Astrocyte of the hippocampus (primary cell): Measurements from ENCODE around the gene SCRN2.

Experiments used
- DNase-seq: peaks from one replicate; pipeline ENCODE4 v3.0.0; 2011; ENCODE audit warnings: low read depth, low spot score

SCRN2 gene

DNA sequence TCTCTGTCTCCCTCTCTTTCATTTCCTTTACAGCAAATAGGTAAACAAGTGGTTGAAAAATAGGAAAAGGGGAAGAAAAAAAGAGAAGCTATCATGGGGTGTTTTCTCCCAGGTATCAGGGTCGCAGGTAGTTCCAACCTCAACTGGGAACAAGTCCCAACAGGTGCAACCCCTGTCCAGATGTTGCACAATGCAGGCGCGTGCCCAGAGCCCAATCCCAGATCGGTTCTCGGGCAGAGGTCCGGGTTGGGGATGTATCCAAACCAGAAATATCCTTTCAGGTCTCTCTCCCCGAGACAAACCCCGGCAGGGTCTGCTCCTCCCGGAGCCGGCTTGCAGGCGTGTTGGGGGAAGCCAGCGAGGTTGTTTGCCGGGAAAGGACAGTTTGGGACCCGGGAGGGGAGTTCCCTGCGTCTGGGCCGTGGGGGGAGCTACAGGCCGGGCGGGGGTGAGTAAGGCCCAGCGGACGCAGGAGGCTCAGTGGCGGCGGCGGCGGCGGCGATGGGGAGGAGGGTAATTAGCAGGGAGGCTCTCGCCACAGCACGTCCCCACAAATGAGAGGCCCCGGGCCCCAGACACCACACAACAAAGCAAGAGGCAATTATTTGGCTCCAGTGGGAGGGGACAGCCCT is 31.1 kb upstream of the SCRN2 start:
- DNase-seq = peak; percentile 43

DNA sequence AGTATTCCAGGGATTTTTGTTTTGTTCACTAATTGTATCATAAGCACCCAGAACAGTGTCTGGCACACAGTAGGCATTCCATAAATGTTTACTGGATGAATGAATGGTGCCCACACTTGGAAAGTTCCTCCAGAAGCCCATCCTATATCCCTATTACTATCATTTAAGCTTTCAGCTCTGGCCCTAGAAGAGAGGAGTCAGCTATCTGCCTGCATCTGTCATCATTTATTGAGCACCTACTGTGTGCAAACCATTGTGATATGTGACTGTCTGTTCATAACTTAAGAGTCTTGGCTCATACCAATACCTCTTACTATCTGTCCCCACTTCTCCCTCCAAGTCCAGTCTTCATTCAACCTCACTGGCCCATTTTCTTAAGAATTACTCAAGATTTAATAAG is 30.0 kb upstream of the SCRN2 start:
- DNase-seq = no peak

DNA sequence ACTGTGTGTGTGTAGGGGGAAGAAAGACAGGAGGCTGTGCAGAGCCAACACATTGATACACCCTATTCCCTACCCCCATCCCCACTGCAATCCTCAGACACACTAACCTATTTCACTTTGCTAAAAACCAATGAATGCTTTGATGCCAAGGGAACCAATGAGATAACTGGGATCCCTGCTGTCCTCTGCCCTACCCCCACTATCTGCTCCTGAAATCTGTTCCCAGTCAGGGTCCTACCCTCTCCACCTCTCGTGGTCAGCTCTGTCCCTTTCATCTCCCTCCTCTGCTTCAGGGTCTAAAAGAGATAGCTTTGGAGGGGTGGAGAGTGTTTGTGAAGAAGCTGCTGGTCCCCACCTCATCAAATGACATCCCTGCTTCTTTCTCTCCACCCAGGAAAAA is 29.0 kb upstream of the SCRN2 start:
- DNase-seq = no peak

DNA sequence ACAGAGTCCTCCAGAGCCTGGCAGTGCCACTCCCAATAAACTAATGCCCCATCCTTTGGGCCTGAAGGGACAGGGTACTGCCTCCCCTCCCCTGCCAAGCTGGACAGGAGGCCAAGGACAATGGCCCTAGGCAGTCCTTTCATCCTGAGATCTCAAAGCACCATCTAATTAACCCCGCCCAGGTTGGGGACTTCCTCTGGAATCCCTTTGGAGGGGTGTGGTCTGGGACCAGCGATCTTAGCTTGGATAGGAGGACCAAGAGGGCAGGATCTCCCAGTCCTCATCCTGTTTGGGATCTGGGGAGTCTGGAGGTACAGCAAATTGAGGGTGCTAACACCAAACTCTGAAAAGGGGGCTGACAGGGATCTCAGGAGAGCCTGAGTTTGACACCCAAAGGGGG is 28.0 kb upstream of the SCRN2 start:
- no peak for DNase-seq

DNA sequence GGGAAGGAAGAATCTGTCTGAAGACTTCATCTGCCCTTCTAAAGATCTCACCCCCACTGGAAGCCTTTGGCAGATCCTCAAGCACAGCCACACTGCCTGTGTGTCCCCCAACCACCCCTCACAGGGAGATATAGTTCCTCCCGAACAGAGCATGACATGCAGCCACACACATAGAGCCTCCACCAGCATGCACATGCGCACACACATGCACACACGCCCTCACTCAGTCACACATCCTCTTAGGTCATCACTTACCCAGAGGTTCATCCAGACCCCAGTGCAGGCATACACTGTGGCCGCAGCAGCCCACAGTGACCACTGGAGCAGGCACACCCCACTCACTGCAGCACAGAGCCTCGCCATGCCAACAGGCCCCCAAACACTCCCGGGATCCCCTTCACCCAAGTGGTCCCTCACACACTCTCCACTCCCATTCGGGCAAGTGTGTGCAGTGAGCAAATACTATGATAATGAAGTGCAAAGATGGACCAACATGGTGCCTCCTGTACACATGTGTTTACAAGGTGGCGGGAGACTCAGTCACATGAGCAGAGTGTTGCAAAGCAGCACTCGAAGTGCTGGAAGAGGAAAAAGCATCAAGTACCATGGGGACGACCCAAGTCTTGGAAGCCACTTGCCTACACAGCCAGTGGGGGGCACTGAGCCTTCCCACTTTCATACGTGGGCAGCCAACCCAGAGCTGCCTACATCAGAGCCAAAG is 26.9 kb upstream of the SCRN2 start:
- no peak for DNase-seq

DNA sequence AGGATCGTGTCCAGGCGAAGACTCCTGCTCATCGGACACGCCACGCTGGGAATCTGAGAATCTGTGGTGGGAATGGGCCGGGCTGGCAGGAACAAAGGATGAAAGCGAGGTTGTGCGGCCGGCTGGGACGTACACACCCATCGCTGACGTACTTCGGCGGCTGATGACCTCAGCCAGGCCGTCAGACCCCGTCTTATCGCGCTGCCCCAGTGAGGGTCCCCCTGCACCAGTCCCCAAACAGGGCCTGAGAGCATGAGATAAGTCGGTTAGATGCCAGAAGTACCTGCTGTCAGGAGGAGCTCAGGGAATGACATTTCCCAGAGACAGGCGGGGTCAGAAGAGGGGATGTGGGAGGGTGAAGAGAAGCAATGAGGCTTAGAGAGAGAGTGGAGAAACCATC is 25.9 kb upstream of the SCRN2 start:
- DNase-seq = no peak

DNA sequence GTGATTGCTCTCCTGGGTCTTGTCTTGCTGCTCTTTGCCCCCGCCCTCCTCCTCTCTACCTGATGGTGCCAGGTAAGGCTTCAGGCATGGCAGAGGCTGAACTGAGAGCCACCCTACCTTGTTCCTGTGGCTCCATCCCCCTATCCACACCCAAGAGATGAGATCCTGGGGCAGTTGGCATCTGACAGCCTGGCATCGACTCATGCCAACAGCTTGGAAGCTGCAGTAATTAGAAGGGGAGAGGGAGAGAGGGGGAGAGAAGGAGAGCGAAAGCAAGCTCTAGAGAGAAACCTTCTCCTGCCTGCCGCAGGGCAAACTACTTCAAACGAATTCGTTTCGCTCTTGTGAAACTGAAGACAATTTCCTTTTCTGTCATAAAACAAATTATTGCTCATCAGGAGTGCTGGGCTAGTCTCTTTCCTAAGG is 23.7 kb upstream of the SCRN2 start:
- DNase-seq = no peak

DNA sequence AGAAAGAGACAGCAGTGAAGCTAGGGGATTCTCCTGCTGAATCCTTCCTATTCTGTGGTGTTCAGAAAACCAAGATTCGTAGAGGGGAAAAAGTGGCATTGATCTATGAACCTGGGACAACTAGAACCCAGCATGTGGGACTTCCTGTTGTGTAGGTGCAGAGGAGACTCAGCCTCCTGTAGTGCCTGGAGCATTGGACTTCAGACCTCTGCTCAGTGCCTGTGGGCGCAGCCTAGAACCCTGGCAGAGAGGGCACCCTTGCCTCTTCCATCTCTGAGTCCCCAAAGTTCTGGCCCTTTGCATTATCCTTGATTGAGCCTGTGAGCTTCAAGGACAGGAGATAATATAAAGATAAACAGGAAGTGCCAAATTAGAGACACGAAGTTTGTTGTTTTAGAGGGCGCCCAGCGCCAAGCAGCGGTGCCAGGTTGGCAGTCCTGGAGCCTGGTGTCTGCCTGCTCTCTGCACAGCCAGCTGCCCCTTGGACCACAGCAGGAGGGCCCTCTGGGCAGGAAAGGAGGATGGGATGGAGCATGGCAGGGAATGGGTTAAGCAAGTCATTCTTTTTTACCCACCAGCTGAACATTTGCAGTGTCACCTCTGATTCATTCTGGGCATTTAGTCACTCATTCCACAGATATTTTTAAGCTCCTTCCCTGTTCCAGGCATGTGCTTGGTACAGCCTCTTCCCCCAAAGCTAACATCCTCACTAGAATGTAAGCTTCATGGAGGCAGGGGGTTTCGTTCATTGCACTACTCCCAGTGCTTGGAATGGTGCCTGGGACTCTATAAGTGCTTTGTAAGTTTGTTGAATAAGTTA is 21.8 kb upstream of the SCRN2 start:
- peak; percentile 73 for DNase-seq

DNA sequence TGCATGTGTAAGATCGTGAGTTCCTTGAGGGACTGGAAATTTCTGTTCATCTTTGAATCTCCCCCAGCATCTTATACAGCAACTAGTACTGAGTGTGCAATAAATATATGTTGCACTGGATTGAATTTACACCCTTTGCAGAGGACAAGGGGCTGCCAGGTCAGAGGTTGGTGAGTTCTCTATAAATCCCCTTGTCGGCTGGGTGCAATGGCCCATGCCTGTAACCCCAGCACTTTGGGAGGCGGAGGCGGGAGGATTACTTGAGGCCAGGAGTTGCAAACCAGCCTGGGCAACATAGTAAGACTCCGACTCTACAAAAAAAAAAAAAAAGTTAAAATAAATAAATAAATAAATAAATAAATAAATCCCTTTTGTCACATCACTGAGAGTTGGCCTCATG is 19.3 kb upstream of the SCRN2 start:
- DNase-seq = no peak

DNA sequence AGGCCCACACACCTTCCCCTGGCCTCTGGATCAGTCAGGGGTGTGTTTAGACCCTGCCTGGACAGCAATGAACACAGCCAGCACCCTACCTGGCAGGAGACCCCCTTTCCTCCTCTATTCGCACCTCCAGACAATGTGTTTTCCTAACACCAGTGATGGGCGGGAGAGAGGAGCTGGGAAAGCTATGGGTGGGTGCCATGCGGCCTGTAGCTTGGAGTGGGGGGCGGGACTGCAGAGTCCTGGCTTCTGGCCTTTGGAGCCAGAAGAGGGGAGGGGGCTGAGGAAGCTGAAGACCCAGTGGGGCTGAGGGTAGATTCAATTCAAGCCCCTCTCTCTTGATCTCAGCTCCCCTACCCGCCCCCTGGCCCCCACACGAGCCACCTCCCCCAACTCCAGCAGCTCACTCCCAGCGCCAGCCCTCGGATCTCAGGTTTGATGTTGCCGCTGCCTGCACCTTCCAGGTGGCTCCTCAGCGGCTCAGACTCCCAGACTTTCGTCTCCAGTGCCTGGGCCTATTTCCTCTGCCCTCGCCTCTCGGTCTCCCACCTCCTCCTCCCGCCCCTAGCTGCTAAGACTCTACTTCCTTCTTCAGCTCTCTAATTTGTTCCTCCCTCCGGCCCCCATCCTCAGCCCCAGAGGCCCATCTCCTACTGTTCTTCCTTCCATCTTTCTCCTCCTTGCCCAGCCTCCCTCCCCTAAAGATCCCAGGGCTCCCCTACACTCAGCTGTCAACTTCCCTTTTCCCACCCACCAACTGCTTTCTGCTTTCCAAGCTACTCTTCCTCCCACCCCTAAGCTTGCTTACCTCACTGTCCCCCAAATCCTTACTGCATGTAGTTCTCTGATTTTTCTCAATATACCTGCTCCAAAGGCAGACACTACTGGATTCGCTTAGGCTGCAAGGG is 16.7 kb upstream of the SCRN2 start:
- DNase-seq = no peak

DNA sequence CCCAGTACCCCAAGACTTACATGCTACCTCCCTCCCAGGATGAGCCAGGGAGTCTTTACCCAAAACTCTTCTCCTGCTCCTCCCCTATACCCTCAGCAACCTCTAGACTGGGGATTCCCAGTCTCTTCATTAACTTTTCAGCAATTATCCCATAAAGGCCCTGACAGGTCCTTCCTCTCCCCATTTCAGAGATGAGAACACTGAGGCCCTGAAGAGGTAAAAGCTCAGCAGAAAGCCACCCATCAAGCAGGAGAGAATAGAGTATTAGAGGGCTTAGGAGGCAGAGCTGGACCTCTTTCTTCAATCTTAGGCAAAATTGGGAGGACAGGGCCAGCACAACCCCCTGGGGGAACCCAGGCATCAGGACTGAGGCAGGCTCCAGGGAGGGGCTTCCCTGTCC is 15.8 kb upstream of the SCRN2 start:
- DNase-seq = no peak

DNA sequence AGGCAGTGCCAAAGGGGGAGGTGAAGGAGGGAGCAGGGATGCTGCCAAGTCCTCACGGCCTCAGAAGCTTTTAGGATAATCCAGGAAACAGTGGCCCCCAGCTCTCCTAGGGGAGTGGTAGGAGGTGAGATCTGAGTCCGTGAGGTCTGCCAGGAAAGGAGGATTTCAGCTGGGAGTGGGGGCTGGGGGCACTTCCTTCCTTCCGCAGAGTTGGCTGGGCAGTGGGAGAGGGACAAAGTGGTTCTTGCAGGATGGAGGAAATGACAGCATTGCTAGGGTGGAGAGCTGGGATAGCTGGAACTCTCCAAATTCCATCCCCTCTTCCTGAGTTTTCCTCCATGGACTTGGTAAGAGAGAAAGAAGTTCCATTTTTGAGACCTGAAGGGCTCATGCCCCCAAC is 14.7 kb upstream of the SCRN2 start:
- no peak for DNase-seq

DNA sequence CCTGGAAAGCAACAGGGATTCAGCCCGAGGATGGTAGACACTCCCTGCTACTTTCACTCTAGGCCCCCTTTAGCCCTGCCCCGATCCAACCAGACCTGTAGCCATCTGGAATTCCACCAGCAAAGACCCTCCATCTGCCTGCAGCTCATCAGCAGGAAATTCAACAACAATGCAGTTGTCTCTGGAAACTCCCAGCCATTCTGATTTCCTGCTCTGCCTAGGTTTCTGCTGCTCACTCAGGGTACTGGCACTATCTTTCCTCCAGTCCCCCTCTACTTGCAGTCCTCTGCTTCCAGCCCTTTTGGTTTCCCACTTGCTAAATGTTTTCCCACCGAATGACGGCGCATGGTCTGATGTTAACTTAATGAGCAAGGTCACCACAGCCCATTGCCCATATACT is 12.5 kb upstream of the SCRN2 start:
- DNase-seq = no peak

DNA sequence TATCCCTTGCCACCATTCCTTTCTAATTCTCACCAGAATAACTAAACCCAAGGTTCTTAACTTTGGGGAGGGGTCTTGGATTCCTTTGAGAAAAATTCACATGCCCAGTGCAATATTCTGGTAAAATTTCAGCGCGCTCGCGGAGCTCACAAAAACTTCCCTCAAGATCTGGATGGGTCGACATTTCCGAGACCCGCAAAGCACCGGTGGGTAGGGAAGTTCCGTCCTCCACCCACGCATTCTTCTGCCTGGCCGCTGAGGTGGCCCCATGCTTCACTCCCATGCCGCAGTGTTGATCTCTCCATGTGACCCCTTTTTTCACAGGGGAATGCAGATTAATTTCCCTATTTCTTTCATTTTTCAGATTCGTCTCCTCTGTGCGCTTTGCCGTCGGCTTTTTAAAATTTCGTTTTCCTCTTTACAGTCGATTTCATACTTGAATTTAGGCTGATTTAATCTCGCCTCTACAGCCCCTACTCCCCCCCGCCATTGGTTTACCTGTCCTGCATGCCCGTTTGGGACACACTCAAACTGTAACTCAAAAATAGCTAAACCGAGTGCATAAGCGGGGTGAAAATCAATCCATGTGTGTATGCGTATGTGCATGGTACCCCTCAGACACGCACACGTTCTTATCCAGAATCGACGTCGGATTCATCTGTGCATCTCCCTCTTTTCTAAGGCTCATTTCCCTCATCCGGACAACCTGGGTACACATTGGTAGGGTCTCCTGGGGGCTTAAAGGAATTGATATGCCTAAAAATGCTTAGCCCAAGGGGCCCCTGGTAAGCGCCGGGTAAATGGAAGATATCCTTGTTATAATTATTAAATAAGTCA is 11.3 kb upstream of the SCRN2 start:
- DNase-seq = peak; percentile 26

DNA sequence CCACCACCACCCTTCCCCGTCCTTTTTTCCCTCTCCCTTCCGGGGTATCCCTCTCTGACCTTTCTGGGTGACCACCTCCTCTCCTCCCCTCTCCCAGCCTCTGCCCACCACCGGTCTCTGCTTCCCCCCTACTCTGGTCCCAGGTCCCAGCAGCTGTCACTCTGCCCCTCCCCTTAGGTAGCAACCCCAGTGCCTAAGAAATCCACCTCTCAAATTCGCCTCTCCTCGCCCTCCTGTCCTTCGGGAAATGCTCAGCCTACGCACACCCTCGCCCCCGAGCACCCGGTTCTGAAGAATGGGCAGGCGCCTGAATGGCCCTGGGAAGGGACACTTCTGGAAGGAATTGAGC is 10.7 kb upstream of the SCRN2 start:
- no peak for DNase-seq

DNA sequence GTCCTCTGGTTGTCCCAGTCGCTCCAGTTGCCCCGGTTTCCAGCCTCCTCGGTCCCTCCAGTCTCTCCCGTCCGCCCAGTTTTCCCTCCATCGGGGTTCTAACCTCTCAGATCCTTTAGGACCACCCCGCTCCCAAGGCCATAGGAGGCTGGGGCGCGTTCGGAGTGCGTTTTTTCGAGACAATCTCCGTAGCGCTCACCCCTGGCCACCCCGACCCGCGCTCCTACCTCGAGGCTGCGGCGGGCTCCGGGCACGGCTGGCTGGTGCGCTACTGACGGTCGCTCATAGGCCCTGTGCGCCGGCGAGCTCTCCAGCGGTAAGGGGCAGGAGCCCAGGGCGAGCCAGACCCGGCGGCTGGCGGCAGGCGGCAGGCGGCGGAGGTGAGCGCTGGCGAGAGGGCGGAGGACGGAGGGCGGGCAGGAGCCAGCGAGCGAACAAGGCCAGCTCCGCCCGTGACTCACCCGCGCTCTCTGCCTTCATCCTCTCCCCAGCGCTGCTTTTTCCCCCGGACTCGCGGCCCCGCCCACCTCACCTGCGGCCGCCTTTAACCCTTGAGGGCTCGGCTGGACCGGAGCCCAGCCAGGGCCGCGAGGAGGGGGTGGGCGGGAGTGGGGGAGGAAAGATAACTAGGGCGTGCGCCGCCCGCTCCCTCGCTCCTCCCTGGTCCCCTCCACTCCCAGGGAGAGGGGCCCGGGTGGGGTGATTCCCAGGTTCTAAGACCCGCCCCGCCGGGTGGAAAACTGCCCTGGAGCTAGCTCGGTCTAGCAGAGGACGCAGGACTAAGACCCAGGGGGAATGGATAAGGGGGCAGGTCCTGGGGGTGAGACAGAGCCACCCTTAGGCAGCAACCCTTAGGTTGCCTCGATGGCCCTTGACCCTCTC is 9.9 kb upstream of the SCRN2 start, which contains the start of gene SP6:
Gene SP6 (minus strand): TSS at position 472 of the 882 bp plus-strand sequence. CDS start 2,734 bp downstream, outside the sequence.
- DNase-seq = peak; percentile 87

DNA sequence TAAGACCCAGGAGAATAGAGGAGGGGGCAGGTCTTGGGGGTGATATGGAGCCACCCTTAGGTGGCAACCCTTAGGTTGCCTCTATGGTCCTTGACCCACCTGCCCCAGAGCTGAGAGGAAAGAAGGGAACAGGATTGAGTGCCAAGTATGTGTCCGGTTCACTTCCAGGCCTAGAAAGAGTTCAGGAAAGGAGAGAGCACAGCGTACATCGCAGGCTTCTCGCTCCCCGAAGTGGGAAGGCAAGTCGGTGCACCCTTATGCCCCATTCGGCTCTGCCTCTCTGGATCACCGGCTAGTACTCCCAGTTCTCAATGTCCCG is 9.3 kb upstream of the SCRN2 start:
- no peak for DNase-seq

DNA sequence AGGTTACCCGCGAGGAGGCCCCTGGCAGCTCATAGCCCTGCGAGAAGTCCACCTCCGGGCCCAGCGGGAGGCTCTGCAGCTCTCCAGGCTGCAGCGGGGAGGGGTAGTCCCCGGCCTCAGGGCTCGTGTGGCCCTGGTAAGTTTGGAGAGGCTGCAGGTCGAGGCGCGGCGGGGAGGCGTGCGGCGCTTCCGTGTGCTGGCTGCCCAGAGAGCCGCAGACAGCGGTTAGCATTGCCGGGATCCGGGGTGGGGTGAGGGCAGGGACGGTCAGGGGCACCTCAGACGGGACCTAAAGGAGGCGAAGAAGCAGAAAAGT is 7.1 kb upstream of the SCRN2 start:
- DNase-seq = no peak

DNA sequence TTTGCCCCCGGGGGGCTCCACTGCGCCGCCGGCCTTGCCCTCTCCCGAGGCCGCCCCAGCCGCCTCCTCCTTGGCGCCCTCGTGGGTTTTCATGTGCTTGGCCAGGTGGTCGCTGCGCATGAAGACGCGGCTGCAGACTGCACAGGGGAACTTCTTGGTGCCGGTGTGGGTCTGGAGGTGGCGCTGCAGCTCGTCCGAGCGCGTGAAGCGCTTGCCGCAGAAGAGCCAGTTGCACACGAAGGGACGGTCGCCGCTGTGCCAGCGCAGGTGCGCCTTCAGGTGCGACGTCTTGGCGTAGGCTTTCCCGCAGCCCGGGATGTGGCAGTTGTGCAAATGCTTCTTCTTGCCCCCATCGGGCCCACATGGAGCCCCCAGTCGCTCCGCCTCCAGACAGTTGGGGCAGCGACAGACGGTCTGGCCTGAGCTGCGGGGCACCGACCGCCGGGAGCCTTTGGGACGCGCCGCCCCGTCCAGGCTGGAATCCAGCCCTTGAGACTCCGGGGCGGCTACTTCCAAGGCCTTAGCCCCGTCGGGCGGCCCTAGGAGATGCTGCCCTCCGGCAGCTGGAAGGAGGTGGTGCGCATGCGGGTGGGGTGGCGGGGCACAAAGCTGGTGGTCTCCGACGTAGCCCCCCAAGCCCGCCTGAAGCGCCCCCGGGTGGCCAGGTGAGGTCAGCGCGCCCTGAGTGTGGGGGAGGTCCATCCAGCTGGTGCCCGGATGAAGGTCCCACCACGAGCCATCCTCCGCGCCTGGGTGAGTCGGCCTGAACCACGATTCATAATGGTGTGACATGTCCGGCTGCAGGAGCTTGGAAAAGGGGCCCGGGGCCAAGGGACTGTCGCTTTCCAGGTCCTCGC is 6.5 kb upstream of the SCRN2 start:
- DNase-seq = peak; percentile 45
